Islet of Langerhans (tissue), 1 donor: ENCODE results near the gene EDRF1.
"Not testable (repeated sequence)": the region's sequence is repeated elsewhere in the genome, so short reads cannot be mapped to it uniquely, and the experiment has no call there.

Experiments
- FAIRE-seq: peaks from one replicate; lab custom pipeline; 2011; peaks lifted over from hg19 to GRCh38; lab: Jason Lieb, UNC

The EDRF1 gene

DNA sequence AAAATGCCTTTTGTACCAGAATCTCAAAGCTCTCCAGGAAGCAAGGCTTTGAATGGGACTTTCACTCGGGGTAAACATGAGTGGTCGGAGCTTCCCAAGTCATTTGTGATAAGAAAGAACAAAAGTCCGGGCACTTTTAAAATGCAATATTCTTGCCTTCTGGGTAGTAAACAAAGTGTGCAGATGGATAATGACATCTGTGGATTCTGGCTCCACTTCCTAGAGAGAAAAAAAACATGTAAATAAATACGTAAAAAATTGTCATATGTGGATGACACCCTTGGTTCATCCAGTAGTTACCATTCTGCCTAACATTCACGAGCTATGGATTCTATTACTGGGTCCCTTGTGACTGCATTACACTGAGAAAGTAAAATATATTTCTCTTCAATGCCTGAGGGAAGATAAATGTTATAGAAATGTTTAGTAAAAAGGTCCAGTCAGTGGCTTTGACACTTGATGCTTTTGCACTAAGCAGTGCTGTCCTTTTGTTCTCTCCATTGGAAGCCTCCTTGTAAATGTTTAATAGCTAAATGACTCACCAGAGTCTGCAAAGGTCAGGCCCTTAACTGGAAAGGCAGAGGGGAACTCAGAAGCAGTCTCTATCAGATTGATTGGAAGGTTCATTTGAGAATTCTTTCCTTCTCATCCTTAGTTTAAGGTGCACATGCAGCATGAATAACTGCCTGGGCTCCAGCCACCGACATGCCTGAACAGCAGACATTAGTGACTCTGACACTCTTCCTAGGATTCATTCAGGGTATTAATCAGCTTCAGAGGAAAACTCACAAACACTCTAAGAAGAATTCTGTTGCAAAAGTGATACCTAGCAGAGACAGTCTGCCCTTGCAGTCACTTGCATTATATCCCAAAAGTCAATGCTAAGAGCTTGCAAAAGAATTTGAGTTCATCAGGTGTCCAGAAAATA, 11.7 kb upstream of the EDRF1 start:
- FAIRE-seq = no peak

DNA sequence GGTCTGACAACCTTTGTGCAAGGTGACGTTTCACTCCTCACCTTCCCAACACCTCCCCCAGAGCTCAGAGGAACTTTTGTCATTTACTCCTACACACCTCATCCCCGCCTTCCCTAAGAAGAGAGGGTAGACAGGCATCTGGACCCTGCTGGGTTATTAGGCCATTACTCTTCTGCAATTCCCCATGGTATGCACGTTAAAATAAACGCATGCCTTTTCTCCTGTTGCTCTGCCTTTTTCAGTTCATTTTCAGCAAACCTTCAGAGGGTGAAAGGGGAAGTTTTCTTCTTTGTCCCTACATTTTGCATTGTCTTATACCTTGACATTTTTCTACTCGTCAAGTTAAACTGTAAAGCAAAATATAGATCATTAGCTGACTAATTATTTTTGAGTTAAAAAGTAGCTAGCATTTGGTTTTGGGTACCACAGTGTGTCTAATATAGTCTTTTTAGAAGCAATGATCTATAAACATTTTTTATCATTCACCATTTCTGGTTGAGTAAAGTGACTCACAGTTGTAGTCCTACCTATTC, 10.5 kb upstream of the EDRF1 start:
- no peak for FAIRE-seq

DNA sequence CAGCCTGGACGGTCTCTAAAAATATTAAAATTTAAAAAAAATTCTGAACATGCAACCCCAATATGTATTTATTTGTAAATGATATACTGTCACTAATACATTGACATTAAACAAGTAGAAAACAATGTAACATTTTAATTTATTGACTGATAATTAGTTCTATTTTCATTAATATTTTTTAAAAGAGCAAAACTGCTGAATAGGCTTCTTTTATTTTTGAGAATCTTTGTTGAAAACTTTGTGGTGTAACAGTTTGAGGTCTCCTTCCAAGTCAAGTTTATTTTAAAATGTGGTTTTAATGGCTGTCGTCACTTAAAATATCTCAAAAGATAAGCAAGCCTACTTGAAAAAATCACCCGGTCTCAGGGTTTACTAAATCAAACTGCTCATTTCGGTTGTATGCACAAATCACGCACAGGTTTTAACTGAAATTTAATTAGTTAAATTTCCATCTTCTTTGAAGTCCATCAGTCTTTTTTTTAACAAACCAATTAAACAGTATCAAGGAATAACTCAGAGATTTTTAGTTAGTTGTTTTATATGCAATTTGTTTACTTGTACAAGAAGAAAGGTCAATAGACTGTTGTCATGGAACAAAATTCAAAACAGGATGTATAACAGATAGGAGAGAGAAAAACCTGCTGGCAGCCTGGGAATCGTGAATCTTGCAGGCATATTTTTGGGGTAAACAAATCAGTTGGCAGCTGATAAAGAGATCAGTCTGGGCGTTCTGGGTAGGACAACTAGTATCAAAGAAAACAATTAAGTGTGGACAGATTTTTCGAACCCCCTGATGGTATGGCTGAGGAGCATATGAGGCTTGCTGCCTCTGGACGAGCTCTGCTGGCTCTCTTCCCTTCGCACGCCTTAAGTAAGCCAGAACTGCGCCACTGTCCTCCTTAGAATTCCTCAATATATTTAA, 9.7 kb upstream of the EDRF1 start:
- peak; percentile 17 for FAIRE-seq

DNA sequence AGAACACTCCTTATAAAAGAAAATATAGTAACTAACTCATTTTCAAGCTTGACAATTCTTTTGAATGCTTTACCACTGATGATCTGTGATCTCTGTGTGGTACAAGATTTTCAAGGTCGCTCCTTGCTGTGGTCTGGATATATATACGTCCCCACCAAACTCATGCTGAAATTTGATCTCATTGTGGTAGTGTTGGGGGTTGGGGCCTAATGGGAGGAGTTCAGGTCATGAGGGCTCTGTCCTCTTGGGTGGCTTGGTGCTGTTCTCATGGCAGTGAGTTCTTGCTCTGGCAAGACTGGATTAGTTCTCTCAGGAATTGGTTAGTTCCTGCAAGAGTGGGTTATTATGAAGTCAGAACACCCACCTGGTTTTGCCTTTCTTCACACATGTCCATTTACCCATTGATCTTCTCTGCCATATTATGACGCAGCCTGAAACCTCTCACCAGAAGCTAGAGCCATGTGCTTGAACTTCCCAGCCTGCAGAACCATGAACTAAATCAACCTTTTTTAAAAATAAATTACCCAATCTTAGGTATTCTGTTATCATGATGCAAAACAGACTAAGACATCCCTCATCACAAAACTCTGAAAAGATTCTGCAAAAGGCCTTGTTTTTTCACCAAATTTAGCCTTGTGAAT, 8.3 kb upstream of the EDRF1 start:
- FAIRE-seq = no peak

DNA sequence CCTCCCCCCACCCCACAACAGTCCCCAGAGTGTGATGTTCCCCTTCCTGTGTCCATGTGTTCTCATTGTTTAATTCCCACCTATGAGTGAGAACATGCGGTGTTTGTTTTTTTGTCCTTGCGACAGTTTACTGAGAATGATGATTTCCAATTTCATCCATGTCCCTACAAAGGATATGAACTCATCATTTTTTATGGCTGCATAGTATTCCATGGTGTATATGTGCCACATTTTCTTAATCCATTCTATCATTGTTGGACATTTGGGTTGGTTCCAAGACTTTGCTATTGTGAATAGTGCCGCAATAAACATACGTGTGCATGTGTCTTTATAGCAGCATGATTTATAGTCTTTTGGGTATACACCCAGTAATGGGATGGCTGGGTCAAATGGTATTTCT, 4.8 kb upstream of the EDRF1 start:
- FAIRE-seq = not testable (repeated sequence)

DNA sequence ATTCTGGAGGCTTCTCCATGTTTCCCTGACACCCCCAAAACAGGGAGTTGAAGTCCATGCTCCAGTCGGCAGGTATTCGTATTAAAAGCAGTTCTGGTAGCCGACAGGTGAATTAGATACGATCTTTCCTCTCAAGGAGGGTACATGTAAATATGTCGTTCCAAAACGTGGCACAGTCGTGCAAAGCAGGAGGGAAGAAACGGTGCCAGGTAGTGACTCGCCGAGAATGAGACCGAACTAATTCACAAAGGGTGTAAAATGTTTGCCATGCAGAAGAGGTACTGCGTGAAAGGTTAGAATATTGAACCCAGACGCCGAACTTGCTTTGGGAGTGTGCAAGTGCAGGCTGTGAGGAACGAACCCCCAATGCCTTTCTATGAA, 483 bp downstream of the EDRF1 start:
- FAIRE-seq = no peak

DNA sequence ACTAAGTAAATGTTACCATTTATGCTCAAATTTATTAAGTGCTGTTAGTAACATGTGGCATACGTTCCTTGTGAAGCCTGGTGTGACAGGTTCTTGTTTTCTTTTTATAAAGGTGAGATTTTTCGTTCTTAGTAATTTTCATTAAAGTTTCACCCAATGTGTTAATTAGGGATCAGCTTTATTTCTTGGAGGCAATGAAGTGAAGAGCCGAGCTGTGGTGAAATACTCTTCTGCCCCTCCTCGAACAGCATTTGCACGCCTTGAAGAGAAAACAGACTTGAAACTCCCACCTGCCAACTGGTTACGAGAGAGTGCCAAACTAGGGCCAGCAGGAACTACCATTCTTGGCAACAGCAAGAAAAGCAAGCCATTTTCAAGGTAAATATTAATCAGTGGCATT, 1.5 kb downstream of the EDRF1 start:
- no peak for FAIRE-seq

DNA sequence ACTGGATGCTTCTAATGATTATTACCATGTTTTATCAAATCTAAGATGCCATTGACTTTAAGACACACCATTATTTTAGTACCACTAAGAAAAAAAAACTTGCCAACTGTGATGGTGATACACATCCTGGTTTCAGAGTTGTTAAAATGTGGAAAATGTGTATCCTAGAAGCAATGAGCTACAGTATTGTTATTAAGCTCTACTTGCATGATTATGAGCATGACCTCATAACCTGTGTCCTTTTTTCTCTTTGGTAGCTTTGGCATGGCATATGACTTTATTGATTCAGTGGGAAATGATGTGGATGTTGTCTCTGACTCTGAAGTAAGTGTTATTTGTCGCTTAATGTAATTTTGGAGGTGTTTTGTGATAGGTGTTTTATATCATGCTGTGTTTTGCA, 3.3 kb downstream of the EDRF1 start:
- FAIRE-seq = no peak

DNA sequence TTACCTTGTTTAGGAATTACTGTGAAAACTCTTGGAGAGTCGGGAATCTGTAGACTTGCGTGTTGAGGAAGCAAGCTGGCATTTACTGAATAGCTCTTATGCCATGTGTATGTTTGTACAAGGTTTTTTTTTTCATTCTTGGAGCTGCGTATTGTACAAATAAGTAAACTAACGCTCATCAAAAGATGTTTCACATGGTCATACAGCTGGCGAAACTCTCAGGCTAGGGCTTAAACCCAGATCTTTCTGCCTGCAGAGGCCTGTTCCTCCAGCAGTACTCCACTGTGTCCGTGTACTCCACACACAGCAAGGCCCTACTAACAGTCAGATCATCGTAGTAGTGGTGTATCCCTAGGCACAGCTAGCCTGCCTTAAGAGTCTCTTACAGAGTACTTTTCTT, 7.4 kb downstream of the EDRF1 start:
- no peak for FAIRE-seq

DNA sequence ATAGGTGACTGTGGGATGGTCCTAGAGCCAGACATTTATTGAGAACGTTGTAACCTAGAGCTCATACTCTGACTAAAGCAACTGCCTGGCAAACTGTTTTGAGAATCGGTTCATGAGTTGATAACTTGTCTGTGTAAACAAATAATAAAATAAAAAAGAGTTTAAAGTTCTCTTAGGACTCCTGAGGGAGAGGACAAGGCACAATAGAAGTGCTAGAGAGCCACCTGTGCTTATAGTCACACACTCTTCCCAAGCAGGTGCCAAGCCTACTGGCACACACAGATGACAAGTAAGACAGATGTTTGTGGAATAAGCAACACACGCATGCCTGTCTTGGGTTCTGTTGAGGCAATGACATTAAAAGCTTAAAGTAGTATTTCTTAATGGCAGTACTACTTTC, 7.9 kb downstream of the EDRF1 start:
- FAIRE-seq = no peak

DNA sequence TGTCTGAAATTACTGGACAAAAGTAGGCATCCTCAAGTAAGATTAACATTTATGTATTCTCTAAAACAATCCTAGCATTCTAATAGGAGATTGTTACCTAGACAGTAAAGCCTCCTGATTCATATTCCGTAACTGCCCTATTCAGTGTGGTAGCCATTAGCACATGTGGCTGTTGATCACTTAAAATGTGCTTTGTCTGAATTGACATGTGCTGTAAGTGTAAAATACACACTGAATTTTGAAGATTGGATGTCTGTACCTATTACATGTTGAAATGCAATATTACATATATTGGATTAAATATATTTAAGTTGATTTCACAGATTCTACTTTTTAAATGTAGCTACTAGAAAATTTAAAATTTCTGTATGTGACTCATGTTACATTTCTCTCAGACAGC, 14.6 kb downstream of the EDRF1 start:
- no peak for FAIRE-seq

DNA sequence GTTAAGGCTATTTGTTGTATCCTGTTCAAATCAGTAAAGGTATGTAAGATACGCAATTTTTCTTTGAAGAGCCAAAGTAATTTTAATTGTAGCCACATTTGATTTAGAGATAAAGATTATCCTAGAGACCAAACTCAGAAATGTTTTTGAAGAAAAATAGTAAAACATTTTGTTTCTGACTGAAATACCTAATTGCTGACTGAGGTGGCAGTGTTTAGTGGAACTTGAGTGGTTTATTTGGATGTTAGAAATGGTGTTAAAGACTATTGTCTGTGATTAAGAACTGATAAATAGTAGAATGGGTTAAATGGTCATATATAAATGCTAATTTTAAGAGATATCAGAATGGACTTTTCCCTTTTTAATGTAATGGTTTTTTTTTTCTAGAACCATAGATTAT, 15.3 kb downstream of the EDRF1 start:
- peak; percentile 87 for FAIRE-seq

DNA sequence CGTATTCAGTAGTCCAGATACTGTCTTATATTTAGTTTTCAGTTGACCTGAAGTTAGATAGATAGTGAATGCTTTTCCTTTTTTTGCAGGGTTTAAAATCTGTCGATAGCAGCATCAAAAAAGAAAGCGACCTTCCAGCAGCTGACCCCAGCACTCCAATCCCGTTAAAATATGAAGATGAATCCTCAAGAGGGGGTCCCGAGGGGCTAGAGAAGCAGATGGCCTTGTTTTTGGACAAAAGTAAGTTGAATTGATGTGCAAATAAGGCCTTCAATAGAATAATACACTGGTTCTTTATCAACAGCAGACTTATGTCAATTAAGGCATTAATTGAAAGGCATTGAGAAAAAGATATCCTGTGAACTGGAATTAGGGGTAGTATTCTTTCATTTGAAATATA, 18.7 kb downstream of the EDRF1 start:
- FAIRE-seq = no peak

DNA sequence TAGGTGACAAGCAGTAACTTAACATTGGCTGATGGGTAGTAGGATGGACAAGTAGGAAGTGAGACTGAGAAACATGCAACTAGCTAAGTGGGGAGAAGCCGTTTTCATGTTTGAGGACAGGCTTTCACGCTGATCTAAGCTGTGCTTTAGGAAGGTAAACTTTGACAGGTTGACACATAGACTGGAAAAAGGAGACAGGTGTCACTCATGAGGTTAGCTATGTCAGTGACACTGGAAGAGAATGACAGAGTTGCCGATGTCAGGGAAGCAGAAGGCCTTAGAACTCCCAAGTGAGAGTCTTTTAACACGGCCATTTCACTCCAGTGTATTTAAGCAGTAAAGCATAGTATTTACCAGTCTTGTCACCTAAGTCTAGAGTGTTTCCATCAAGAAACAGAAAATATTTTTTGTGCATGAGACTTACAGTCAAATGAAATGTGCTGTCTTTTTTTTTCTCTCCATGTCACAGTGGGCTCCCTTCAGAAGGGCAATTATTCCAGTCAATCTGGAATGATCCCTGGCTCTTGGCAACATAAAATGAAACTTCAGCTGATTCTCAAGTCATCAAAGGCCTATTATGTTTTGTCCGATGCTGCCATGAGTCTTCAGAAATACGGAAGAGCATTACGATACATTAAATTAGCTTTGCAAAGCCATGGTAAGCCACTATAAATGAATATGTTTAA, 20.6 kb downstream of the EDRF1 start:
- no peak for FAIRE-seq

DNA sequence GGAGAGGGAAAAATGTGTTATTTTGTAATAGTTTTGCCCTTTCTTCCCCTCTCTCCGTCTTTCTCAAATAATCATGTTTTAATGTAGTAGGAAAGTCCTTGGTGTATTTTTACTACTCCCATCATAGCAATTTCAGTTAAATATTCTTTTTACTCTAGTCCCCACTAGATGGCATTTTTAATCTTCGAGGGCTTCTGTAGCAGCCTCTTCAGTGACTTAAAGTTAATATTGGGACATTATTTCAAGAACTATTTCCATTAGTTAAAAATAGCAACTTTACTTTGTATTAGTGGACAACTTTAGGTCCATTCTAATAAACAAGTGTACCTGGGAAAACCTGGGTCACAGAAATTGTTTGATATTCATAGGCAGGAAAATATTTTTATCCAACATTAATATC, 23.0 kb downstream of the EDRF1 start:
- FAIRE-seq = no peak

DNA sequence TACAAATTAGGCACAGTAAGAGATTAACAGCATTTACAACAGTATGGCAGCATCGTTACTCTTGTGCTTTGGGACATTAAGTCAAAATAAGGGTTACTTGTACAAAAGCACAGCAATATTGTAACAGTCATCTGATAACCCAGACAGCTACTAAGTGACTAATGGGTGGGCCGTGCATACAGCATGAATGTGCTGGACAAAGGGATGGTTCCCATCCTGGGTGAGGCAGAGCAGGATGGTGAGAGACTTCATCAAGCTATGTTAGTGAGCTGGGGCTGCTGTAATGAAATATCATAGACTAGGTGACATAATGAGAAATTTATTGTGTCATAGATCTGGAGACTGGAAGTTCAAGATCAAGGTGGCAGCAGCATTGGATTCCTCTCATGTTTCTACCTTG, 25.4 kb downstream of the EDRF1 start:
- FAIRE-seq = no peak

DNA sequence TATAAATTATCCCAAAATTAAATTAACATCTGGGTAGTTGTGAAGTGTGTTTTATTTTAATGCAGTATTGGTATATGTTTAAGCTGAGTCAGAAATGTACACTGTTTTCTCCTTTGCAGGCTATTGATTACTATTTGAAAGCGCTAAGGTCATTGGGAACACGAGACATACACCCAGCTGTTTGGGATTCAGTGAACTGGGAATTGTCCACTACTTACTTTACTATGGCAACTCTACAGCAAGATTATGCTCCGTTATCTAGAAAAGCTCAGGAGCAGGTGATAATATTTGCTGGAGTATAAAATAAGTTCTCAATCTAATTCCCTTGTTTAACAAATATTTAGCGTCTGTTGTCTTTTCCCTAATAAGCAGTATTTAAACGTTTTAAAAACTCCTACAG, 27.9 kb downstream of the EDRF1 start:
- no peak for FAIRE-seq

DNA sequence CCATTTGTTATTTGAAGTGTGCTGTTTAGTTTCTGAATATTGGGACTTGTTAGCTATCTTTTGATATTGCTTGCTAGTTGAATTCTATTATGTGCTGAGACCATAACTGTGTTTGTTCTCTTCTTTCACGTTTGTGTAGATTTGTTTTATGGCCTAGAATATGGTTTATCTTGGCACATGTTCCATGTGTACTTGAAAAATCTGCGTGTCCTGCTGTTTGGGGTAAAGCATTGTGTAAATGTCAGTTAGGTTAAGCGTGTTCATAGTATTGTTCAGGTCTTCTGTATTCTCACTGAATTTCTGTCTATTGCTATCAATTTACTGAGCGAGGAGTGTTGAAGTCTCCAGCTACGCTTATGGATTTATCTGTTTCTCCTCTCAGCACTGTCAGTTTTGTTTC, 36.7 kb downstream of the EDRF1 start:
- FAIRE-seq = no peak

DNA sequence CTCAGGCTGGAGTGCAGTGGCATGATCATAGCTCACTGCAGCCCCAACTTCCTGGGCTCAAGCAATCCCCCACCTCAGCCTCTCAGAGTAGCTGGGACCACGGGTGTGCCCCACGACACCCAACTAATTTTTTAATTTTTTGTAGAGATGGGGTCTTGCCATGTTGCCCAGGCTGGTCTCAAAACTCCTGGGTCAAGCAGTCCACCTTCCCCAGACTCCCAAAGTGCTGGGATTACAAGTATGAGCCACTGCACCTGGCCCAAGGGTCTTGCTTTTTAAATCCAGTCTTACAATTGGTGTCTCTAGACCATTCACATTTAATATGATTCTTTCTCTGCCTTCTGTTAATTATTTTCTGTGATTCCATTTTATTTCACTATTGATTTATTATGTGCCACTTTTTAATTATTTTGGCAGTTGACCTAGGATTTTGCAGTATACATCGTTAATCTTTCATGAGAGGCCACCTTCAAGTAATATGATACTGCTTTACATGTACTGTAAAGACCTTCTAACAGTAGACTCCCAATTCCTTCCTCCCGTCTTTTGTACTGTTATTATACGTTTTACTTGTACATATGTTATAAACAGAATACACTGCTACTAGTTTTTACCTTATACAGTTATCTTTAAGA, 37.5 kb downstream of the EDRF1 start:
- FAIRE-seq = no peak

DNA sequence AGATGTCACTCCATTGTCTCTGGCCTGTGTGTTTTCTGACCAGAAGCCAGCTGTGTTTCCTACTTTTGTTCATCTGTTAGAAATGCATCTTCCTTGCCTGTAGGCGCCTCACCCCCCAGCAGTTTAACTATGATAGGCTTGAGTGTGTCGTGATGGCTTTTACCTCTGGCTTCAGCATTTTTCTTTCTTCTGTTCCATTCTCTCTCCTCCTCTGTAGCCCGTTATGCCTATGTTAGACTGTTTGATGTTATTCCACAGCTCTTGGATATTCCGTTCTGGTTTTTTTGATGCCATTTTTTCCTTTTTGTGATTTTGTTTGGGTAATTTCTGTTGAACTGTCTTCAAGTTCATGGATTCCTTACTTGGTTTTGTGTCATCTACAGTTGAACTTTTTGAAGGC, 38.2 kb downstream of the EDRF1 start:
- no peak for FAIRE-seq

DNA sequence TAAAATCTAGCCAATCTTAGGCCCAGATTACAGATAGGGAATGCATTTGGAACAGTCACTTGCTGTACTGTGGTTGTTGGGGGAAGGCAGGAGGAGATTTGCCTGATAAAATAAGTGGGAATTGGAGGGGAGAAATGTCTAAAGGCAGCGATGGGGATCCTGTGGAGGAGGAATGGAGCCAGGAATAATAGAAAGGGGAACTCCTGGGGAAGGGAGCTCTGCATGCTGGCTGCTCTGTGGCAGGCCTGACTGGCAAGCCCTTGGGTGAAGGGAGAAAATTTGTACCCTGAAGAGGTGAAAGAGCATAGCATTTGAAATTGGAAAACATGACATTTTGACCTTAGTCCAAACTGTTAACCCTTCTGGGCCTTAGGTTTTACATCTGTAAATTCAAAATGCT, 42.5 kb downstream of the EDRF1 start:
- no peak for FAIRE-seq
